Mesenchymal stem cell (in vitro differentiated cells and primary cell): ENCODE measurements around the gene FOXJ1.

Source experiments
- DNase-seq: peaks from one replicate; pipeline ENCODE4 v3.0.0-alpha.2; 2013
- H2AFZ ChIP-seq: one replicate; pipeline ENCODE4 v1.6.1; 2013; ENCODE audit warnings: low read depth, mild to moderate bottlenecking, control low read depth, inconsistent platforms, low read length, moderate library complexity
- H2AK5ac ChIP-seq: 2 replicates; pipeline ENCODE4 v1.6.1; 2013; ENCODE audit warnings: low read length, moderate library complexity, mild to moderate bottlenecking, inconsistent platforms; ENCODE audit not compliant: severe bottlenecking
- H2BK120ac ChIP-seq: one replicate; pipeline ENCODE4 v1.6.1; 2013; ENCODE audit warnings: low read depth, mild to moderate bottlenecking, inconsistent platforms, low read length, moderate library complexity
- H2BK12ac ChIP-seq, 2 experiments: one replicate each; pipeline ENCODE4 v1.6.1; 2013; ENCODE audit warnings: inconsistent platforms in 2 of 2, low read length in 2 of 2, mild to moderate bottlenecking in 2 of 2, moderate library complexity in 2 of 2, control low read depth in 1 of 2
- H2BK15ac ChIP-seq: one replicate; pipeline ENCODE4 v1.6.1; 2013; ENCODE audit warnings: mild to moderate bottlenecking, low read depth, inconsistent platforms; ENCODE audit not compliant: poor library complexity, severe bottlenecking
- H2BK5ac ChIP-seq: 2 replicates; pipeline ENCODE4 v1.6.1; 2013; ENCODE audit warnings: low read depth, mild to moderate bottlenecking, low read length, control low read depth, inconsistent platforms; ENCODE audit not compliant: poor library complexity, severe bottlenecking
- H3K14ac ChIP-seq, 2 experiments: one replicate each; pipeline ENCODE4 v1.6.1; 2013; ENCODE audit warnings: inconsistent platforms in 2 of 2, low read length in 2 of 2, control low read depth in 1 of 2, mild to moderate bottlenecking in 1 of 2, moderate library complexity in 1 of 2
- H3K18ac ChIP-seq, 2 experiments: one replicate each; pipeline ENCODE4 v1.6.1; 2013; ENCODE audit warnings: inconsistent platforms in 2 of 2, low read length in 2 of 2, control low read depth in 1 of 2, low read depth in 1 of 2, mild to moderate bottlenecking in 1 of 2
- H3K23ac ChIP-seq, 2 experiments: one replicate each; pipeline ENCODE4 v1.6.1; 2013; ENCODE audit warnings: inconsistent platforms in 2 of 2, low read length in 2 of 2, mild to moderate bottlenecking in 2 of 2, moderate library complexity in 2 of 2, control low read depth in 1 of 2
- H3K27ac ChIP-seq: 2 replicates; pipeline ENCODE4 v1.5.1; 2013; ENCODE audit warnings: mild to moderate bottlenecking, moderate library complexity, low read length, control low read depth, inconsistent platforms; ENCODE audit not compliant: poor library complexity, severe bottlenecking
- H3K27me3 ChIP-seq, 2 experiments: 2 replicates each; pipeline versions ENCODE4 v1.6.1 to v1.7.0; 2013; ENCODE audit warnings: low read length in 2 of 2, mild to moderate bottlenecking in 2 of 2, moderate library complexity in 2 of 2, control low read depth in 1 of 2, inconsistent platforms in 1 of 2; ENCODE audit not compliant: control insufficient read depth in 1 of 2, insufficient read depth in 1 of 2
- H3K36me3 ChIP-seq, 2 experiments: 2 replicates each; pipeline versions ENCODE4 v1.6.1 to v1.7.0; 2013; ENCODE audit warnings: low read length in 2 of 2, control low read depth in 1 of 2, inconsistent platforms in 1 of 2, low read depth in 1 of 2, mild to moderate bottlenecking in 1 of 2; ENCODE audit not compliant: insufficient read depth in 2 of 2, control insufficient read depth in 1 of 2
- H3K4ac ChIP-seq, 2 experiments: one replicate each; pipeline ENCODE4 v1.6.1; 2013; ENCODE audit warnings: inconsistent platforms in 2 of 2, low read length in 2 of 2, mild to moderate bottlenecking in 2 of 2, moderate library complexity in 2 of 2, control low read depth in 1 of 2, low read depth in 1 of 2
- H3K4me1 ChIP-seq: 2 replicates; pipeline ENCODE4 v1.6.1; 2013; ENCODE audit warnings: low read depth, low read length, control low read depth; ENCODE audit not compliant: control insufficient read depth, insufficient read depth
- H3K4me2 ChIP-seq: 2 replicates; pipeline ENCODE4 v1.6.1; 2013; ENCODE audit warnings: low read length, mild to moderate bottlenecking, inconsistent platforms; ENCODE audit not compliant: poor library complexity, severe bottlenecking
- H3K4me3 ChIP-seq, 2 experiments: 2 replicates each; pipeline versions ENCODE4 v1.5.1 to v1.7.0; 2013; ENCODE audit warnings: low read length in 2 of 2, mild to moderate bottlenecking in 2 of 2, control low read depth in 1 of 2, low read depth in 1 of 2; ENCODE audit not compliant: insufficient read depth in 1 of 2
- H3K79me1 ChIP-seq: replicated peaks from 2 replicates; pipeline ENCODE4 v1.6.1; 2013; ENCODE audit warnings: mild to moderate bottlenecking, control low read depth, low read length, inconsistent platforms; ENCODE audit not compliant: poor library complexity, severe bottlenecking
- H3K9ac ChIP-seq: 2 replicates; pipeline ENCODE4 v1.7.0; 2013; ENCODE audit warnings: mild to moderate bottlenecking, low read length, moderate library complexity
- H3K9me3 ChIP-seq: 2 replicates; pipeline ENCODE4 v1.7.0; 2013; ENCODE audit warnings: mild to moderate bottlenecking, low read length; ENCODE audit not compliant: control insufficient read depth
- H4K8ac ChIP-seq: one replicate; pipeline ENCODE4 v1.6.1; 2013; ENCODE audit warnings: inconsistent platforms, mild to moderate bottlenecking, low read length, moderate library complexity
- H4K91ac ChIP-seq: one replicate; pipeline ENCODE4 v1.6.1; 2013; ENCODE audit warnings: mild to moderate bottlenecking, low read length, inconsistent platforms
- WGBS: methylation state at CpG from one replicate; pipeline ENCODE4 v1.1.7; 2013; ENCODE audit warnings: mixed read lengths; 5-methylcytosine and 5-hydroxymethylcytosine counted together

Gene FOXJ1

GRCh38 chr17:76160896-76161528, 20.0 kb upstream of the FOXJ1 start:
- H2AK5ac ChIP-seq, result no peak overlapping the region
- no peak overlapping the region for H3K9ac ChIP-seq
- peak overlapping the region; percentile 78 for H3K27ac ChIP-seq
- peaks cover 0 to 13% of the 10 kb centered on the region in 2 experiments for H3K27me3 ChIP-seq
- no peak overlapping the region for H3K4ac ChIP-seq
- peaks cover 0 to 17% of the 10 kb centered on the region in 2 experiments for H3K36me3 ChIP-seq
- H3K9me3 ChIP-seq, result no peaks in the 10 kb centered on the region
- no peak overlapping the region for H4K91ac ChIP-seq
- H3K4me2 ChIP-seq, result peak overlapping the region; percentile 28
- no peak overlapping the region for H2BK15ac ChIP-seq
- WGBS, result 94% methylated on average over 8 of the region's 8 CpGs
- no peak overlapping the region for H3K23ac ChIP-seq
- peaks cover 7% of the 10 kb centered on the region for H3K4me1 ChIP-seq
- H2BK120ac ChIP-seq, result no peak overlapping the region
- no peak overlapping the region for H3K14ac ChIP-seq
- H3K79me1 ChIP-seq, result no peaks in the 10 kb centered on the region
- H3K4me3 ChIP-seq, result no peak overlapping the region
- no peak overlapping the region for H4K8ac ChIP-seq
- DNase-seq, result no peak
- no peak overlapping the region for H2BK12ac ChIP-seq
- H2AFZ ChIP-seq, result no peak overlapping the region
- H3K18ac ChIP-seq, result no peak overlapping the region
- no peak overlapping the region for H2BK5ac ChIP-seq

DNA sequence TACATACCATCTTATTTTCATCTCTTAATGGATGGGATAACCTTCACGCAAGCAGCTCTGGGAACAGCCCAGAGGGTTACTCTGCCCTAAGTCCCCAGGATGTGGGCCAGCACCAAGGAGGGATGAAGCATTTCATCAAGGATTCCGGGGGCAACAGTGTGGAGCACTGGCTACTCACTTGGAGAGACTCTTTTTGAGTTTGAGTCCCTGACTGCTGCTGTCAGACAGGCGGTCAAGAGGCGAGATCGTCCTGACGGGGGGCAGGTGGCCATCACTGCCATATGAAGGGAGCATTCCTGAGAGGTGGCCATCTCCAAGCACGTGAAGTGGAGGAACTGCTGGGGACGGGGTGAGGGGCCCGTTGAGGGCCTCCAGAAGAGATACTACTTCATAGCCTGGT, 18.1 kb upstream of the FOXJ1 start:
- H4K91ac ChIP-seq, result no peak overlapping the region
- no peak for DNase-seq
- no peak overlapping the region for H3K4ac ChIP-seq
- no peak overlapping the region for H3K4me2 ChIP-seq
- H2AK5ac ChIP-seq, result no peak overlapping the region
- no peaks in the 10 kb centered on the region for H3K9me3 ChIP-seq
- H3K36me3 ChIP-seq, result peaks cover 0 to 30% of the 10 kb centered on the region in 2 experiments
- no peak overlapping the region for H2BK12ac ChIP-seq
- no peak overlapping the region for H2BK5ac ChIP-seq
- H3K4me1 ChIP-seq, result peaks cover 7% of the 10 kb centered on the region
- H4K8ac ChIP-seq, result no peak overlapping the region
- no peak overlapping the region for H2AFZ ChIP-seq
- no peaks in the 10 kb centered on the region for H3K79me1 ChIP-seq
- H3K23ac ChIP-seq, result no peak overlapping the region
- H2BK15ac ChIP-seq, result no peak overlapping the region
- H3K9ac ChIP-seq, result no peak overlapping the region
- no peak overlapping the region for H3K4me3 ChIP-seq
- H3K18ac ChIP-seq, result no peak overlapping the region
- WGBS, result 90% methylated on average over 9 of the region's 9 CpGs
- H3K27ac ChIP-seq, result no peak overlapping the region
- no peak overlapping the region for H3K14ac ChIP-seq
- peaks cover 0 to 27% of the 10 kb centered on the region in 2 experiments for H3K27me3 ChIP-seq
- no peak overlapping the region for H2BK120ac ChIP-seq

GRCh38 chr17:76157759-76158158, 16.7 kb upstream of the FOXJ1 start:
- 86% methylated on average over 5 of the region's 5 CpGs for WGBS

GRCh38 chr17:76156662-76156991, 15.6 kb upstream of the FOXJ1 start:
- no peak overlapping the region for H3K27ac ChIP-seq
- DNase-seq, result no peak
- no peak overlapping the region for H3K9ac ChIP-seq
- no peak overlapping the region for H2BK12ac ChIP-seq
- no peak overlapping the region for H3K4me3 ChIP-seq
- H4K91ac ChIP-seq, result no peak overlapping the region
- H3K4me1 ChIP-seq, result peaks cover 5% of the 10 kb centered on the region
- no peak overlapping the region for H2AFZ ChIP-seq
- no peak overlapping the region for H3K4me2 ChIP-seq
- H2BK15ac ChIP-seq, result no peak overlapping the region
- H3K27me3 ChIP-seq, result peaks cover 0 to 38% of the 10 kb centered on the region in 2 experiments
- H3K79me1 ChIP-seq, result no peaks in the 10 kb centered on the region
- no peaks in the 10 kb centered on the region for H3K9me3 ChIP-seq
- no peak overlapping the region for H3K18ac ChIP-seq
- H2AK5ac ChIP-seq, result no peak overlapping the region
- H3K36me3 ChIP-seq, result peaks cover 0 to 37% of the 10 kb centered on the region in 2 experiments
- no peak overlapping the region for H2BK5ac ChIP-seq
- no peak overlapping the region for H3K14ac ChIP-seq
- H3K23ac ChIP-seq, result no peak overlapping the region
- 83% methylated on average over 8 of the region's 8 CpGs for WGBS
- no peak overlapping the region for H4K8ac ChIP-seq
- no peak overlapping the region for H2BK120ac ChIP-seq
- H3K4ac ChIP-seq, result no peak overlapping the region

More at GRCh38 chr17:76157759-76158158, 16.7 kb upstream of the FOXJ1 start:
- Histone ChIP-seq H3K18ac (no peak overlapping the region), H2BK5ac (no peak overlapping the region), H4K8ac (no peak overlapping the region), H3K36me3 (peaks cover 0 to 30% of the 10 kb centered on the region in 2 experiments), H3K4ac (no peak overlapping the region), H2AFZ (no peak overlapping the region), H3K4me1 (peaks cover 7% of the 10 kb centered on the region), H3K23ac (no peak overlapping the region), H3K27me3 (peaks cover 0 to 34% of the 10 kb centered on the region in 2 experiments), H3K9ac (no peak overlapping the region), H3K27ac (no peak overlapping the region), H3K4me3 (no peak overlapping the region), H2BK12ac (no peak overlapping the region), H3K9me3 (no peaks in the 10 kb centered on the region), H2BK120ac (no peak overlapping the region), H3K14ac (no peak overlapping the region), H4K91ac (no peak overlapping the region), H3K4me2 (no peak overlapping the region), H2AK5ac (no peak overlapping the region), H3K79me1 (no peaks in the 10 kb centered on the region), H2BK15ac (no peak overlapping the region)
- DNase-seq, result no peak
